A172 (cell line): ENCODE measurements around the gene SYT17. TPM values are rescaled to one million over a fixed set of nuclear protein-coding genes. Genes with fewer than 3 reads are reported as not detected.

Source experiments
- DNase-seq: peaks from one replicate; pipeline ENCODE4 v3.0.0-alpha.2; 2015; ENCODE audit warnings: low spot score
- total RNA-seq: library from RNA; depleted of rRNA; stranded (reverse); fragments of >200 nt; shearing (Covaris generic); gene quantifications from 2 replicates; pipeline ENCODE4 v1.2.3, GENCODE V29; 2014

The SYT17 gene
- total RNA-seq, 1 experiment from 2014 or later: 0.55 TPM

- DNase-seq: no peak
Observed at GRCh38 chr16:19215705-19216104, 47.7 kb downstream of the SYT17 start.

DNA sequence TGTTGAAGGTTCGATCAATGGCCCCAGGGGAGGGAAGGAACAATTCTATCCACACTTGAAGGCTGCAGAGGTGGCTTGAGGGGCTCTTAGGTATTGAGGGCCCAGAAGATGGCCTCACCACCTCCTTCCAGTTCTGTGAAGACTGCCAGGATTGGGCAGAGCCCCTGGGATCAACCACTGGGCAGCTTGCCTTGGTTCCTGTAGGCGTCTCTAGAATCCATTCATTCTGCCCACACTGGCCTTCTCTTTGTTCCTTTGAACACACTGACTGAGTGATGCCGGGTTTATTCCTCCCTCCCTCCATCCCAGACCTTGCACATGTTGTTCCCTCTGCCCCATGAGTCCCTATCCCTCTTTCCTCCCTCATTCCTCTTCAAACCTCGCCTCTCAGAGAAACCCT lies 50.5 kb downstream of the SYT17 start:
- DNase-seq: no peak

GRCh38 chr16:19219836-19220235 lies 51.8 kb downstream of the SYT17 start:
- no peak for DNase-seq

GRCh38 chr16:19223235-19224170 lies 55.5 kb downstream of the SYT17 start:
- DNase-seq: no peak

GRCh38 chr16:19225651-19226050 lies 57.6 kb downstream of the SYT17 start:
- DNase-seq: no peak

GRCh38 chr16:19227643-19228042 lies 59.6 kb downstream of the SYT17 start:
- peak; percentile 56 for DNase-seq

GRCh38 chr16:19228052-19228451 lies 60.0 kb downstream of the SYT17 start:
- peak; percentile 62 for DNase-seq

DNA sequence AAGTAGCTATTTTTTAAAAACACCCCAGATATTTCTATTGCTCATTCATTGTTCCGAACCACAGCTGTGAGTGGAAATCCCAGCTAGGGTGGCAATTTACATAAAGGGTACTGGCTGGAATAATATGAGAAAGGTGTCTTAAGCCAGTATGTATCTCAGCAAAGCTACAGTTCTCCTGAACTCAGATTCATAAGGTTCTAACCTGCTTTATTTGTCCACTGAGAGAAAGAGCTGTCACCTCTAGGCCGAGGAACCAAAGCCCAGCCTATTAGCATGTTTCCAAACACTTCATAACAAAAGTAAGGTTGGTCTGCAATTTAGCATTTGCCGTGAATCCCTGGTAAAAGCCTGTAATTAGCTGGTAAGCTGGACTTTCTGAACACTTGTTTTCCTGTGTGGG lies 60.5 kb downstream of the SYT17 start:
- no peak for DNase-seq

DNA sequence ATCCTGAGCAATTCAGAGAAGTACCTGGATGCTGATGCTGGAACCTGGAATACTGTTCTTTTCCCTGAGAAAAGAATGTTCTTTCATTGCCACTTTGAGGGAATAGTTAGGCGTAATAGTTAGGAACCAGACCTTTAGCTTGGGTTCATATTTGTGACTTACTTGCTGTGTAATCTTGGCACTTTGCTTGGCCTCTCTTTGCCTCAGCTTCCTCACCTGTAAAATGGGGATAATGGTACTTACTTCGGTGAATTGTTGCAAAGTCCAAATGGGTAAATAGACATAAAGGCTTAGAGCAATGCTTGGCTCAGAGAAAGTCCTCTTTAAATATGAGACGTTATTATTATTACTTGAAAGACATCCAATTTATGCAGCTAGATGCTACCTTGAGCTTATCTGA lies 62.5 kb downstream of the SYT17 start:
- DNase-seq: no peak

- DNase-seq: no peak
Observed at GRCh38 chr16:19231881-19232280, 63.8 kb downstream of the SYT17 start.

DNA sequence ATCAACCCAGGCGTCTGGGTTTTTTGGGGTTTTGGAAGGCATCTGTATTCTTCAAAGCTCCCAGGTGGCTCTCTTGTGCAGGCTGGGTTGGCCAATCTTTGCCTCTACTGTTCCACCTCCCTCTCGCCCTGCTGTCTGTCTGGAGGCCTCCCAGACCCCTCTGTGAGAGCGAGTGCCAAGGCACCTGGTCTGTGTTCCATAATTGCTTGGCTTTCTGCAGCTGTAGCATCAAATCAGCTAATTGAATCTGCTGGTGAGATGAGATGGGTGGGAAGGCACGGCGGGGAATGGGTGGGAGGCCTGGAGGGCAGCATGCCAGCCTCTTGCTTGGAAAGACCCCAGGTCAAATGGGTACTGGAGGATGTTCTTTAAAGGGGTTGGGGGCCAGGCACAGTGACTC lies 64.9 kb downstream of the SYT17 start:
- no peak for DNase-seq

DNA sequence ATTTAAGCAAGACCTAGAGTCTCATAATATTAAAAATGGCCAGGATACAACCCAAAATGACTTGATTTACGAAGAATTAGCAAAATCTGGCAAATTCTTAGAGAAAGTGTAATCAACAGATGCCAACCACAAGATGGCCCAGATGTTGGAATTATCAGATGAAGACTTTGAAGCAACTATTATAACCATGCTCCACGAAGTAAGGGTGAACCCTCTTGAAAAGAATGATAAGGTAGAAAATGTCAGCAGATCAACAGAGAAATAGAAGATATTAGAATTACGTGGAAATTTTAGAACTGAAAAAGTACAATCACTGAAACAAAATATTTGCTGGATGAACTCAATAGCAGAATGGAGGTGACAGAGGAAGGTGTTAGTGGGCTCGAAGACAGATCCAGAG lies 67.4 kb downstream of the SYT17 start:
- DNase-seq: no peak

GRCh38 chr16:19235886-19236285 lies 67.8 kb downstream of the SYT17 start:
- no peak for DNase-seq

DNA sequence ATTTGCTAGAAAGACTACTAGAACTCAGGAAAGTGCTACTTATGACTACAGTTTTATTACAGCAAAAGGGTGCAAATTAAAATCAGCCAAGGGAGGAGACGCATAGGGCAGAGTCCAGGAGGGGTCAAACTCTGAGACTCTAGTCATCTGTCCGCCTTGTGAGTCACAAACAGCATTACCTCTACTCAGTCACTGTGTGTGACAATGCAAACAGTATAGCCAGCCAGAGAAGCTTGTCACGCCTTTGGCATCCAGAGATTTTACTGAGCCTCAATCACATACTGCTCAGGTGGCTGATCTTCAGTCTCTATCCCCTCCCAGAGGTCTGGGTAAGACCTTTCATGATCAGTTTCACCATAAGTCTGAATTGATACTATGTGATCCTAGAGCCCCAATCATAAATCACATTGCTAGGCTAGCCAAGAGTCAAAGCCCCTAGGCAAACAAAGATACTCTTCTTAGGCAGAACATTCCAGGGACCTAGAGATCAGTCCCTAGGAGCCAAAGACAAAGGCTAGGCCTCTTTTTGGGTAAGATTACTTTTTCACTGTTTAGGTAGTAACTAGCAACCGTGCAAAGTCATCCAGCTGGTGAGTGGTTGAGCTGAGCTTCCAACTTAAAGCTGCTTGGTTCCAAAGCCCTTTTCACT lies 68.6 kb downstream of the SYT17 start:
- DNase-seq: no peak

DNA sequence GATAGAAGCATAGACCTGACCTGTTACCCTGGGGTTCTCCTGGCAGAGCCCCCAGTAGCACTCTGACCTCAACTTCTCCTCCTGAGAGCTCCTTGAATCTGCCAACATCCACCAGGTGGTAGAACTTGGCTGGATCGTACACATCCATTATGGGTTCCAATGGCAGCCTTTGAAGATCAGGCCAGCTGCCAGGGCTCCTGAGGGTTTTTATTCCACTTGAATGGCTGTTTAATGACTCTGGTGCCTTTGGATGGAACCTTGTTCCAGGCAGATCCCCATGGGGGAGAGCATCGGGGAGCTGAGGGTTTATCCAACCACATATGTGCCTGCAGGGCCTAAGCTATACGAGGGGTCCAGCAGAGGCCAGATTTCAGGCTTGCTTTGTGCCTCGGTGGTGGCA lies 70.4 kb downstream of the SYT17 start:
- no peak for DNase-seq

- DNase-seq: no peak
Observed at GRCh38 chr16:19239511-19240155, 71.6 kb downstream of the SYT17 start.

- DNase-seq: no peak
Observed at GRCh38 chr16:19240494-19240893, 72.5 kb downstream of the SYT17 start.

DNA sequence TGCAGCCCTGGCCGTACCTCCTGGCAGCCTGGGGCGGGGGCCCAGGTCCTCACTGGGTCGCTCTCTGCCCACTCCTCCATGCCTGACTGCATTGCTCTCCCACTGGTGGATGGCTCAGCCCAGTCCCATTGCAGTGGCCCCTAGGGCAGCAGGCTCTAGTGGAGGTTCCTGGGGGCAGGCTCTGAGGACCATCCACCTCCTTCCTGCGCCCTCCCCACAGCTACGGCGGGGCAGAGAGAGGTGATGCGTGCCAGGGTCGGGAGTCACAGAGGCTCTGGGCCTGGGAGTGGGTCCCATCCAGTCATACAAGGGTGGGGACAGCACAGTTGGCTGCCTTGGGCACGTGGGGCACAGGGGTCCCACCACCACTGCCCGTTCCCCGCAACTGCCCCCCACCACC lies 73.5 kb downstream of the SYT17 start:
- DNase-seq: no peak

GRCh38 chr16:19242186-19242585 lies 74.1 kb downstream of the SYT17 start:
- no peak for DNase-seq

DNA sequence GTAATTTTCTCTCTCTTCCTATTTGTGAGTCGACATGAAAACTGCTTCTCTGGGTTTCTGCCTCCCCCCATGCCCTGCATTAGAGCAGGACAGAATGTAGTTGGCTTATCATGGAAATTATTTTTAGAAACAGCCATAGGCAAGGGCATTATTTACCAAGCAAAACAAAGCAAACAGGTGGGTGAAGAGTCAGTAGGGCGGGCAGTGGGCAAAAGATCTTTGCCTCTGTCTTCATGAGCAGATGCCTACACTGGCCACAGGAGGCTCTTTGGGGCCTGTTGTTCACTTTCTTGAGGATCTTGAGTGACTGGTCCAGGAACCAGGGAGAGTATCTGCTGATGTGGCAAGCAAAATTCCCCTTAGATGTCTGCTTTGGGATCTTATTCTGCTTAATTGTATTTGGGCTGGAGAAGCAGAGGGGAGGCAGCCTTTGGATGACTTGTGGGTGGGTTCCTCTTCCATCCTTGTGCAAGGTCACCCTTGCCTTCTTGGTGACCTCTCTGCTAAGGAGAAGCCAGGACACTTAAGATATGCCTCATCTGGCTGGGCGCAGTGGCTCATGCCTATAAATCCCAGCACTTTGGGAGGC lies 75.0 kb downstream of the SYT17 start:
- DNase-seq: no peak

- DNase-seq: no peak
Observed at GRCh38 chr16:19245326-19245925, 77.4 kb downstream of the SYT17 start.

GRCh38 chr16:19252904-19253303 lies 84.9 kb downstream of the SYT17 start:
- DNase-seq: no peak
